PFSK-1 (cell line): ENCODE measurements around the gene MRPS18A.
A peak's percentile ranks its signal among the peaks of the same experiment; 100 is the strongest.

Source experiments
- FOXP2 ChIP-seq: optimal IDR thresholded peaks from 2 replicates; pipeline ENCODE3; 2011; ENCODE audit warnings: borderline replicate concordance, control low read depth, inconsistent platforms; ENCODE audit not compliant: insufficient read depth; ENCODE audit errors: extremely low read length, extremely low read depth
- POLR2AphosphoS5 ChIP-seq: IDR thresholded peaks from 2 replicates; pipeline ENCODE4 v1.6.1; 2012; ENCODE audit warnings: low read depth, mild to moderate bottlenecking, control low read depth, low read length, moderate library complexity
- REST ChIP-seq, 2 experiments: IDR thresholded peaks; 2 replicates each; pipeline versions ENCODE4 v1.6.1 to v1.8.0; 2011 to 2012; ENCODE audit warnings: low read depth in 2 of 2, low read length in 2 of 2, control low read depth in 1 of 2, inconsistent platforms in 1 of 2, mild to moderate bottlenecking in 1 of 2, moderate library complexity in 1 of 2; ENCODE audit not compliant: insufficient read depth in 1 of 2
- SIN3A ChIP-seq: IDR thresholded peaks from 2 replicates; pipeline ENCODE4 v1.6.1; 2012; ENCODE audit warnings: mild to moderate bottlenecking, low read length, moderate library complexity, borderline replicate concordance; ENCODE audit not compliant: insufficient read depth
- TAF1 ChIP-seq: IDR thresholded peaks from 2 replicates; pipeline ENCODE4 v1.6.1; 2012; ENCODE audit warnings: low read length, control low read depth, borderline replicate concordance; ENCODE audit not compliant: insufficient read depth

MRPS18A gene

DNA sequence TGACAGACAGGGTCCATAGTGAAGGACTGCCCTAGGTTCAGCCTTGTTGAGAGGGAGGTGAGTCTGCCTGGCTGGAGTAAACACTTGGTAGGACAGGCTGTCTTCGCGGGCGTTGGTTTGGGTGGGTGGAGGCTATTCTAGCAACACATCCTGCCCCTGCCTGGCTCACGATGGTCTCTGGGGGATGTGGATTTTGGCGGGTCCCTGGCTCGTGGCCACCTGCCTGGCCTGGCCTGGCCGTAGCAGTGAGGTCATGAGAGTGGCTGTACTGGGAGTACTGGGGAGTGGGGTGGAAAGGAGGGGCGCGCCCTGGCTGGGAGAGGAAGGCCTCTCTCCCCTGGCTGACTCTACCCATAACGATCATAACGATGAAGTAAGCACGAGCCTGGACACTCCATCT is 30.2 kb upstream of the MRPS18A start:
- TF ChIP-seq POLR2AphosphoS5: no peak
- TF ChIP-seq FOXP2: no peak
- TF ChIP-seq TAF1: no peak
- no peak for TF ChIP-seq REST (IDR thresholded peaks at IDR 0.05; ENCODE audit: insufficient read depth in 1 of 2, low read depth in 2 of 2, low read length in 2 of 2)
- TF ChIP-seq SIN3A: no peak

GRCh38 chr6:43717389-43717788 is 29.8 kb upstream of the MRPS18A start:
- no peak for TF ChIP-seq REST (IDR thresholded peaks at IDR 0.05; ENCODE audit: insufficient read depth in 1 of 2, low read depth in 2 of 2, low read length in 2 of 2)
- no peak for TF ChIP-seq SIN3A
- no peak for TF ChIP-seq FOXP2

DNA sequence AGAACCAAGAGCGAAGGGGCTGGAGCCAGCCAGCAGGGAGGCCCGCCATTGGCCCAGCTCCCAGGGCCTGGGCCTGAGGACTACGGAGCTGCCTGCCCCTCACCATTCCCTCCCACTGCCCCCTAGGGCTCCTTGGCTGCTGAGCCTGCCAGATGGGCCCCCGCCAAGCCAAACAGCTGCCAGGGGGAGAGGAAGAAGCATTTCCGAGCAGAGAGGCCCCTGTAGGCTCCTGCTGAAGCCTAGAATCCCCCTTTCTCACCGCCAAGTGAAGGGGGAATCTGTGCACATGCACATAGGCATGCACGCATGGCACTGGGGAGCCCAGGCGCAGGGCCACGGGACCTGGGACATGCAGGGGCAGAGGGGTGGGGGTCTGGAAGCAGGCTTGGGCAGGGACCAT is 28.5 kb upstream of the MRPS18A start:
- TF ChIP-seq TAF1 (no peak), FOXP2 (peak; percentile 27)

- TF ChIP-seq TAF1: no peak
- TF ChIP-seq REST (IDR thresholded peaks at IDR 0.05; ENCODE audit: insufficient read depth in 1 of 2, low read depth in 2 of 2, low read length in 2 of 2): no peak
- TF ChIP-seq FOXP2: no peak
- no peak for TF ChIP-seq SIN3A
- no peak for TF ChIP-seq POLR2AphosphoS5
Observed at GRCh38 chr6:43715056-43715788, 27.6 kb upstream of the MRPS18A start.

DNA sequence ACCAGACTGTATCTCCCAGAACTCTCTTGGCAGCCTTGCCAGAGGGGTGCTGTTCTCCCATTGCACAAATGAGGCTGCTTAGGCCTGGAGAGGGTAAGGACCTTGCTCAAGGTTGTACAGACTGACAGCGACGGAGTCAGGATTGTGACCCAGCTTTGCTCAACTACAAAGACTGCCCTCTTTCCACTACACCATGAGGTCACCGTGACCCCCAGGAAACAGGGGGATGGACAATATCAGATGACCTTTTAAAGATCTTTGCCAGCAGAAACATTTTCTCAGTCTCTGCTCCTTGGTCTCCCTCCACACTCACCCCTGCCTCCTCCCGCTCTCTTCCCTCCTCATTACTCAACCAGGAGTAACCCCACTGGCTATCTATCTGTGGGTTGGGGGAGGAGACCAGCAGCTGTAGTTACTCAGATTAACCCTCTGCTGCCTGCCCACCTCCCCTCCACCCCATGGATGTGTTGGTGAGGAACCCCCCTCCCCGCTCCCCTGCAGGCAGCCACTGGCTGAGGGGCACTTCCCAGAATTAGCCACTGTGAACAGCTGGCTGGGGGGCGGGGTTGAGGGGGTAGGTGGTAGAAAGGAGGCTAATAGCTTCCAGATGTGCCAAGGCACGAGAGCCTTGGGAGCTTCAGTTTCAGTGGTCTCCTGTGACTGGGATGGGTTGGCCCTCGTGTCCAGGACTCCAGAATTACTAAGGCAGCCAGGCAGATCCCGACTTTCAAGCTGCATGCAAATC is 26.9 kb upstream of the MRPS18A start:
- no peak for TF ChIP-seq FOXP2
- TF ChIP-seq REST (IDR thresholded peaks at IDR 0.05; ENCODE audit: insufficient read depth in 1 of 2, low read depth in 2 of 2, low read length in 2 of 2): no peak
- no peak for TF ChIP-seq TAF1
- TF ChIP-seq POLR2AphosphoS5: no peak
- TF ChIP-seq SIN3A: no peak
